H1 (cell line): ENCODE results near the gene ALG14. TPM values are rescaled to one million over a fixed set of nuclear protein-coding genes. Genes with fewer than 3 reads are reported as not detected.

ENCODE experiments used
- EZH2 ChIP-seq: fragments of 200-600 bp; sonication (generic); IDR thresholded peaks from 2 replicates; pipeline ENCODE4 v1.7.1; 2012; ENCODE audit warnings: low read depth, mild to moderate bottlenecking, moderate library complexity, low read length, inconsistent platforms; ENCODE audit not compliant: severe bottlenecking
- NRF1 ChIP-seq: IDR thresholded peaks from 2 replicates; pipeline ENCODE4 v1.6.1; 2011; ENCODE audit warnings: mild to moderate bottlenecking, low read depth, low read length, improper control_type of control experiment
- SAP30 ChIP-seq: fragments of 300-600 bp; sonication (generic); IDR thresholded peaks from 2 replicates; pipeline ENCODE4 v1.7.1; 2012; ENCODE audit warnings: low read length, moderate library complexity, mild to moderate bottlenecking, inconsistent platforms; ENCODE audit not compliant: insufficient read depth, insufficient replicate concordance
- SIX5 ChIP-seq: IDR thresholded peaks from 2 replicates; pipeline ENCODE4 v1.6.1; 2011; ENCODE audit warnings: mild to moderate bottlenecking, low read depth, low read length
- polyA plus RNA-seq, 7 experiments: library from polyadenylated mRNA; depleted of rRNA in 3 of 7; stranded (reverse) in 5 of 7; unstranded in 2 of 7; fragments of >200 nt in 5 of 7; fragments of 200-250 nt in 2 of 7; gene quantifications; 1 replicate in 5 of 7; 2 replicates in 1 of 7; 4 replicates in 1 of 7; pipeline versions ENCODE4 v1.2.1 to v1.2.3, GENCODE V29; 2011 to 2013; ENCODE audit warnings: missing spikeins in 2 of 7, mixed read lengths in 2 of 7
- total RNA-seq: library from RNA; stranded (reverse); fragmentation: NEBNext Ultra II Directional; extraction: Animal tissue kit (Norgen Biotek cat#: 25700); gene quantifications from 2 replicates; pipeline ENCODE4 v1.2.1, GENCODE V29; 2021

ALG14 gene
- total and polyA plus RNA-seq, 2 of the 8 experiments (the other 6 are each of a cell fraction or from before 2014, with no cell fraction given) = 0.95 to 1.3 TPM

GRCh38 chr1:95118710-95119109, 46.0 kb upstream of the ALG14 start (continued):
- no peak for TF ChIP-seq EZH2
- TF ChIP-seq NRF1 = no peak
- no peak for TF ChIP-seq SAP30
- no peak for TF ChIP-seq SIX5
